ENCODE measurements around the gene TNIP1.
A peak's percentile ranks its signal among the peaks of the same experiment; 100 is the strongest.

TNIP1 gene

DNA sequence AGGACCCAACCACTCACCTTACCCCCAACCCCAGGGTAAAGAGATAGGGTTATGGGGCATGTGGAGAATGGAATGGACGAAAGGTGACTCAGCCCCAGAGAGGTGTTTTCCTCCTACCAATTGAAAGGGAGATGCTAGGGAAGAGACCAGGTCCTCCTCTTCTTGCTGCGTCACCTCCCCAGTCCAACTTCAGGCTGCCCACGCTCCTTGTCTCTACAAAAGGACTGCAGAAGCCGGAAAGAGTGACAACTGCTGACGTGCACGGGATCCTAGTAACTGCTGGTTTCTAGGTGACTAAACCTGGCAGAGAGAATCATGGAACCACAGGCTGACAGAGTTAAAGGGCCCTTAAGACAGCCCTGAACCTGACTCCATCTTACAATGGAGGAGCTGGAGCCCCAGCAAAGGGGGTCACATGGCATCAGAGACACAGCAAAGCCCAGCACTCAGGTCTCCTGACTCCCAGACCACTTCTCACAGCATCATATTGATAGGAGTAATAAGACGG lies 58.3 kb downstream of the TNIP1 start:
- no peak for DNase-seq (ENCODE audit: low read depth in 2 of 2)

GRCh38 chr5:151021746-151022145 lies 59.1 kb downstream of the TNIP1 start:
- DNase-seq (ENCODE audit: low read depth in 2 of 2), result no peak

GRCh38 chr5:151020304-151021110 lies 60.3 kb downstream of the TNIP1 start, which contains the start of gene GPX3:
GPX3 (plus strand) TSS chr5:151020591; CDS start chr5:151020655, 64 bp downstream.
- DNase-seq (ENCODE audit: low read depth in 2 of 2), result no peak

GRCh38 chr5:151019331-151019730 lies 61.5 kb downstream of the TNIP1 start:
- no peak for DNase-seq (ENCODE audit: low read depth in 2 of 2)

- no peak for DNase-seq (ENCODE audit: low read depth in 2 of 2)
Observed at GRCh38 chr5:151018846-151019245, 62.0 kb downstream of the TNIP1 start.

DNA sequence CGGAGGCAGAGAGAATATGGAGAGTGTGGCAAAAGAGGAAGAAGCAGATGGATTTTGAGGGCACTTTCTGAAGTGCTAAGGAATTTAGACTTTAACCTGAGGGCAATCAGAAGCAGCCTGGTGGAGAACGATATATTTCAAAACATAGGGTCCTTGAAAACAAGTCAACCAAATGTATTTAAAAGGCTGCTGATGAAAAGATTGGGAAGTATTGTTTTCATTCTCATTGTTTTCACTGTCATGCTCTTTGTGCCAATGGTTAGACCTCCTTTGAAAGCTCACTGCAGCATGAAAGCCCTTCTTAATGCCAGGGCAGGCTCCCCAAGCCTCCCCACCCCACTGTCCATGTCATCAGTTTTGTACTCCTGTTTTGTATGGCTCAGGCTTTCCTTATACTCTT lies 62.9 kb downstream of the TNIP1 start:
- DNase-seq (ENCODE audit: low read depth in 2 of 2), result no peak

DNA sequence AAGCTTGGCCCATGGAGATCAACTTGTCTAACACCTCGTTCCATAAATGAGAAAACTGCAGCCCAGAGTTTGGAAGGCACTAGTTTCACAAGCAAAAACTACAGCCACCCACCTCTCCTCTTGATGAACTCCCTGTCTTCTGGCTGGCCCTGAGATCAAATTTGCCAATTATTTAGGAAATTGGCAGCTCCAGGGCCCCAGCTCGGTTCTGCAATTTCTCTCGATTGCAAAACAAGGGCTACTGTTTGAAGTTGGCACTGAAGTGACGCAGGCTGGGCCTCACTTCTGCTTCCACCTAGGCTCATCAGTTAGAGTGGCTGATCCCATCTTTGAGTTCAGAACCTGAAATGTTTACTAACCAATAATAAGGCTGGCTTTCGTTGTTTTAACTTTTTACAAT lies 64.1 kb downstream of the TNIP1 start:
- DNase-seq (ENCODE audit: low read depth in 2 of 2), result no peak

DNA sequence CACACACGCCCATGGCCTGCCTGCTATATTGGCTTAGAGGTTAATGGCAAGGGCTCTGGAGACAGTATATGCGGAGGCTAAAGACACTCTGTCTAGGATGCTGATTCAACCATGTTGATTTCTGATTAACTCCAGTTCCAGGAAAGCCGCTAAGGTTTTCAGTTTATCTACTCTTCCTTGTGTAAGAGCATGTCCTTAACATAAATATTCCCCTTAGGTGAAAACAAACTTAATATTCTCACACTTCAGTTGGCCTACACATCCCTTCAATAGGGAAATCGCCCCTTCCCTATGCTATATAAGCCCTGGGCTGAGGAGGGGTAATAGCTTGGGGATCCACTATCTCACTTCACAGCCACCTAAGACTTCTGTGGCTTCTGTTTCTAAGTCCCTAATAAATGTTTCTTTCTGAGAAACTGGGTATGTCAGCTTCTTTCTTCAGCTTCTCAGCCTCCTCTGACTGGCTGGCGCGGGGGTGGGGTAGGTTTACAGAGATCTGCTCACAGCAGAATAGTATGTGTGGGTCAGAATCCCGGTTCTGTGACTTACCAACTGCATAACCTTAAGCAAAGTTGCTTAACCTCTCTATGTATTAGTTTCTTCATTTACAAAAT lies 64.8 kb downstream of the TNIP1 start:
- DNase-seq (ENCODE audit: low read depth in 2 of 2), result no peak

DNA sequence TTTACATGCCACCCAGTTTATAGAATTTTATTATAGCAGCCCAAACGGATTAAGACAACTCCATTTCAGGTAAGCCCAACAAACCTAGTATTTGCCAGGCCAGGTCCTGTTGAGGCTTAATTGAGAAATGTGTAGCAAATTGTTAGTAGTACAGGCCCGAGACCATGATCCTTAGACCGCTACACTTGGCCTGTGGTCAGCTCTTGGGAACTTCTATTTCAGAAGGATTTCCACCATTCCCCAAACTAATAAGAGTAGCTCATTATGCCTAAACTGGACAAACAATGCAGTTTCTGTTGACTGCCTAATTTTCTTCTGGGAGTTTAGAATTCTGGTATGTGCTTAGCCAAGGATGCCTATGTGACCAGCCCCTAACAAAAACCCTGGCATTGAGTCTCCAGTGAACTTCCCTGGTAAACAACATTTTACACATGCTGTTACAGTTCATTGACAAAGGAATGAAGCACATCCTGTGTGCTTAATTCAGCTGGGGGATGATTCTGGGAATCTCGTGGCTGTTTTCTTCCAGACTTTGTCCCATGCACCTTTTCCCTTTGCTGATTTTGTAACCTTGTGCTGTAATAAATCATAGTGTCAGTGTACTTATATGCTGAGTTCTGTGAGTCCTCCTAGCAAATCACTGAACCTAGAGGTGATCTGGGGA lies 66.0 kb downstream of the TNIP1 start:
- DNase-seq (ENCODE audit: low read depth in 2 of 2), result no peak

GRCh38 chr5:151012862-151013261 lies 68.0 kb downstream of the TNIP1 start:
- no peak for DNase-seq (ENCODE audit: low read depth in 2 of 2)

- no peak for DNase-seq (ENCODE audit: low read depth in 2 of 2)
Observed at GRCh38 chr5:151008906-151009305, 71.9 kb downstream of the TNIP1 start.

DNA sequence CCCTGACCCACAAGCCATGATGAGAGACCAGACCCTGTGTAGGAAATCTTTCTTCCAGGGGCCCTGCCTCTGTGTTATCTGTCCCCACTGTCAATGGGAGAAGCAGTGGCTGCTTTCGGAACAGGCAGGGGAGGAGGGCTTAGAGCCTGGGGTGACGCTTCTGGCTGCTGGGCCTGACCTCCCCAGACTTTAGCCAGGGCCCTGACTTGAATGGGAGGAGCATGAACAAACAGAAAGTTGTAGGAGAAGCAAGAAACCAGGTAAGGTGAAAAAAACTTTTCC lies 72.7 kb downstream of the TNIP1 start:
- DNase-seq (ENCODE audit: low read depth in 2 of 2), result no peak

GRCh38 chr5:151007430-151008209 lies 73.2 kb downstream of the TNIP1 start:
- DNase-seq (ENCODE audit: low read depth in 2 of 2), result no peak

DNA sequence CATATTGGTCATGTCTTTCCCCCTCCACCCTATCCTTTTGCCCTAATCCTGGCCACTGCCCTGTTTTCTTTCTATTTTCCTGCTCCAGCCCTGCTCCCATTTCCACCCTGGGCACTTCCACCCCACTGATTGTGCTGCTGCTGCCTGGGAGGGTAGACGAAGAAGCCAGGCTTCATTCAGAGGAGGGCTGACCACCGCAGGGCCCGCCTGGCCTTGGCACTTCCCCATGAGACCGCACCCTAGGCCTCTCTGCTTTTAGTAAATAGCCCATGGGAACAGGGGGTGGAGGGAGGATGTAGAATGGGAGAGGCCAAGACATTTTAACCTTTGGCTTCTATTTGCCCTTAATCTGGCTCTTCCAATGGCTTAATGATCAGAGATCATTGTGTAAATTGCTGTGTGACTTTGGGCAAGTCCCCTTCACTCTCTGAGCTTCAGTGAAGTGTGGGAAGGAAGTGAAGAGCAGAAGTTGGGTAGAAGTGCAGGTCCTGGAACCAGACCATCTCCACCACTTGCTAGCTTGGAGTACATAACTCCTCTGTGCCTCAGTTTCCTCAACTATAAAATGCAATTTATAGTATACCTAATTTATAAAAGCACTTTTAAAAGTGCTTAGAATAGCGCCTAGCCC lies 74.0 kb downstream of the TNIP1 start:
- DNase-seq (ENCODE audit: low read depth in 2 of 2), result no peak

DNA sequence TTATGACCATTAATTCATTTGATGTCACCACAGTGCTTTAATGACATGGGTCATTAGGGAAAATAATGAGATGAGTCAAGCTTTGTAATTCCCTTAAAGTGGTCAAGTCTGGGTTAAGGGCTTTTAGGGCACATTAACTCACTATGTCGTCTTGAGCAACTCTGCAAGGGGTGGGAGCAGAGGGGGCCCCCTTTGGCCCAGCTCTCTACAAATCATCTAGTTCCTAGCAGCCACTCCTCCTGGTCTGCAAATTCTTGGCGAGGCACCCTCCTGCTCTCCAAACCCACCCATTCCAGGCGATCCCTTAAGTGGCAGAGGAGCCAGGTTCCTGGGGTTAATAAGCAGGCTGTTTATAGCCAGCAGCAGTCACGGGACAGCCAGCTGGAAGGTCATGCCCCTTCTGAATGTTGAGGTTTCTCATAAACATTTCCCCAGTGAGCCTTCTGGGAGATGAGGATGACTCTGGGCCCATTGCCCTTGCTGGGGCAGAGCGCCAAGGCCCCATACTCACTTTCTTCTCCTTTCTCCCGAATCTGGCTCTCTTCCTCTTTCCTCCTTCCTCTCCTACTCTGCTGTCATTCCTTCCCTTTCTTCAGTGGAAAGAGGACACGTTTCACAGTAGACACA lies 74.8 kb downstream of the TNIP1 start:
- no peak for DNase-seq (ENCODE audit: low read depth in 2 of 2)

GRCh38 chr5:151005187-151005949 lies 75.5 kb downstream of the TNIP1 start:
- DNase-seq (ENCODE audit: low read depth in 2 of 2), result no peak

DNA sequence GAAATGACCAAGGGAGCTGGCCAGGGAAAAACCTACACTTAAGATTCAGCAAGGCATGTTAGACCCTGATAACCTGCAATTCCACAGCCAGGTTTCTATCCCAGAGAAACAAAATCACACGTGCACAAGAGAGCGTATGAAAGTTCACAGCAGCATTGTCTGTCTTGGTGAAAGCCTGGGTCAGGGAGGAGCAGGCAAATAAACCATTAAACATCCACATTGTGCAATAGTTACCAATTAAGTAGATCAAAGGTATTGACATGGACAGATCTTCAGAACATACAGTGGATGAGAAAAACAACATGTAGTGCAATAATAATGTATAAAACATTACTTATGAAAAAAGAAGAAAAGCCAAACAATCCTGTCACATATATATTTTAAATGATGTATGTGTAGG lies 76.3 kb downstream of the TNIP1 start:
- DNase-seq (ENCODE audit: low read depth in 2 of 2), result no peak

DNA sequence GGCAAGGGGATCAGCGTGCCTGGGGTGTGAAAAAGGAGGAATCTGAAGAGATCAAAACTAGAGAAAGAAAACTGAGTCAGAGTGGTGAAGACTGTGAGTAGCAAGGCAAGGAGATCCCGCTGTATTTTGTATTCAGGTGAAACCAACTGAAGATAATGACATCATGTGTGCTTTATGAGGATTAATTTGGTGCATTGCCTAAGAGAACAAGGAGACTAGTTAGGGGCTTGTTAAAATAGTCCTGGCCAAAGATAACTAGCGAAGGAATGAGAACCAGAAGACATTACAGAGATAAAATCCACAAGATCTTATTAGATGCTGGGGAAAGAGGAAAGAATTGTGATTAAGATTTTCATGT lies 77.4 kb downstream of the TNIP1 start:
- DNase-seq (ENCODE audit: low read depth in 2 of 2), result no peak

- no peak for DNase-seq (ENCODE audit: low read depth in 2 of 2)
Observed at GRCh38 chr5:151002681-151003502, 77.9 kb downstream of the TNIP1 start.

GRCh38 chr5:151002250-151002649 lies 78.6 kb downstream of the TNIP1 start:
- DNase-seq (ENCODE audit: low read depth in 2 of 2), result peak; percentile 10 to 17
